Liver (tissue), 3 donors: ENCODE results near the gene CFAP70.

Experiments used
- CTCF ChIP-seq: fragments of 150-350 bp; IDR thresholded peaks from 2 replicates; pipeline ENCODE4 v1.5.1; 2017; ENCODE audit warnings: improper control_type of control experiment, low read depth, low read length; ENCODE audit not compliant: missing input control
- EGR1 ChIP-seq, 2 donors: IDR thresholded peaks; 2 replicates each; pipeline ENCODE4 v1.6.1; 2016 to 2018; ENCODE audit warnings: antibody characterized with exemption in 2 of 2, low read depth in 2 of 2
- FOXA1 ChIP-seq: IDR thresholded peaks from 2 replicates; pipeline ENCODE4 v1.6.1; 2016; ENCODE audit warnings: antibody characterized with exemption
- GABPA ChIP-seq, 2 donors: IDR thresholded peaks in 1 of 2; conservative IDR thresholded peaks in 1 of 2; 2 replicates each; pipeline ENCODE4 v1.6.1; 2016; ENCODE audit warnings: antibody characterized with exemption in 2 of 2, mild to moderate bottlenecking in 1 of 2, moderate library complexity in 1 of 2
- JUND ChIP-seq, 2 donors: IDR thresholded peaks; 2 replicates each; pipeline ENCODE4 v1.6.1; 2016; ENCODE audit warnings: antibody characterized with exemption in 2 of 2
- MAX ChIP-seq: IDR thresholded peaks from 2 replicates; pipeline ENCODE4 v1.6.1; 2016; ENCODE audit warnings: antibody characterized with exemption
- RAD21 ChIP-seq, 2 donors: IDR thresholded peaks; 2 replicates each; pipeline ENCODE4 v1.6.1; 2016; ENCODE audit warnings: antibody characterized with exemption in 2 of 2, mild to moderate bottlenecking in 2 of 2
- REST ChIP-seq: IDR thresholded peaks from 2 replicates; pipeline ENCODE4 v1.6.1; 2016; ENCODE audit warnings: antibody characterized with exemption, mild to moderate bottlenecking
- SP1 ChIP-seq: IDR thresholded peaks from 2 replicates; pipeline ENCODE4 v1.6.1; 2018; ENCODE audit warnings: antibody characterized with exemption, mild to moderate bottlenecking
- YY1 ChIP-seq: IDR thresholded peaks from 2 replicates; pipeline ENCODE4 v1.6.1; 2016; ENCODE audit warnings: antibody characterized with exemption, mild to moderate bottlenecking
- ZBTB33 ChIP-seq: IDR thresholded peaks from 2 replicates; pipeline ENCODE4 v1.6.1; 2016; ENCODE audit warnings: antibody characterized with exemption
- donor health status: healthy.
- donor health status: healthy.

GRCh38 chr10:73252445-73253224, 106.0 kb downstream of the CFAP70 start, which contains the start of gene MRPS16:
- TF ChIP-seq CTCF = no peak
- TF ChIP-seq ZBTB33 = peak; percentile 97
- TF ChIP-seq YY1 = peak; percentile 95
- peak; percentile 69 to 77 for TF ChIP-seq JUND (IDR thresholded peaks at IDR 0.05)
- peak; percentile 49 to 94 for TF ChIP-seq GABPA (IDR thresholded peaks at IDR 0.05 in 1 of 2, conservative IDR thresholded peaks at IDR 0.05 in 1 of 2)
- peak; percentile 29 to 55 for TF ChIP-seq RAD21 (IDR thresholded peaks at IDR 0.05)
- TF ChIP-seq REST = peak; percentile 88
- peak; percentile 98 for TF ChIP-seq MAX
- TF ChIP-seq EGR1 (IDR thresholded peaks at IDR 0.05; ENCODE audit: low read depth in 2 of 2) = no peak
- TF ChIP-seq SP1 = peak; percentile 82
- peak; percentile 60 for TF ChIP-seq FOXA1
